Measurements from ENCODE around the gene IMPDH1. TPM values are rescaled to one million over a fixed set of nuclear protein-coding genes. Genes with fewer than 3 reads are reported as not detected.
"Not testable (repeated sequence)": the region's sequence is repeated elsewhere in the genome, so short reads cannot be mapped to it uniquely, and the experiment has no call there.

The IMPDH1 gene
- 16.5 TPM for total RNA-seq
- polyA plus RNA-seq (ENCODE audit: insufficient read depth in 1 of 8, insufficient read length in 8 of 8, low replicate concordance in 1 of 8): 10 to 100 TPM; 17.2 to 29.9 (median 22.7) TPM
- long read RNA-seq, donor 1: 0 reads
- long read RNA-seq, donor 2, partial matches to known transcripts: 0 of 2 reads
- long read RNA-seq, donor 2, other reads (novel, unspliced or antisense): 0 of 2 reads
- long read RNA-seq, donor 3, partial matches to known transcripts: 0 of 3 reads
- long read RNA-seq, donor 3, other reads (novel, unspliced or antisense): 0 of 3 reads
- long read RNA-seq, donor 4: 0 reads
- long read RNA-seq, donor 5, partial matches to known transcripts: 9 of 12 reads
- long read RNA-seq, donor 5, other reads (novel, unspliced or antisense): 0 of 12 reads
- long read RNA-seq, donor 6, partial matches to known transcripts: 0 of 3 reads
- long read RNA-seq, donor 6, other reads (novel, unspliced or antisense): 0 of 3 reads
- long read RNA-seq, donor 7: 0 reads
- long read RNA-seq, donor 8, partial matches to known transcripts: 0 of 1 reads
- long read RNA-seq, donor 8, other reads (novel, unspliced or antisense): 0 of 1 reads
- long read RNA-seq, donor 9, partial matches to known transcripts: 0 of 1 reads
- long read RNA-seq, donor 9, other reads (novel, unspliced or antisense): 0 of 1 reads
- long read RNA-seq, donor 10: 0 reads
- long read RNA-seq, donor 11, partial matches to known transcripts: 0 of 1 reads
- long read RNA-seq, donor 11, other reads (novel, unspliced or antisense): 0 of 1 reads

GRCh38 chr7:128409596-128410450, at the start of gene IMPDH1:
Gene IMPDH1, minus strand, starts transcription at chr7:128409982. Its CDS starts 81 bp downstream, at chr7:128409901.
- no peaks in the 10 kb centered on the region for H3K36me3 ChIP-seq (ENCODE audit: control insufficient read depth, insufficient read depth, low read length)
- H3K4me3 ChIP-seq (ENCODE audit: low read length): peak within 1 kb of the TSS; percentile 74
- WGBS (ENCODE audit: insufficient coverage): under 1% methylated on average over 72 of the region's 87 CpGs
- peak within 1 kb of the TSS; percentile 66 for H3K27ac ChIP-seq (ENCODE audit: low read length)
- no peaks in the 10 kb centered on the region for H3K9me3 ChIP-seq (replicated peaks; ENCODE audit: control insufficient read depth, low read depth, low read length)
- DNase-seq: peak; percentile 86
- peaks cover 38% of the 10 kb centered on the region for H3K4me1 ChIP-seq (ENCODE audit: control insufficient read depth, insufficient read depth, low read length)
- peaks cover 4% of the 10 kb centered on the region for H3K27me3 ChIP-seq (ENCODE audit: control insufficient read depth, insufficient read depth, low read length)

GRCh38 chr7:128459394-128459878, 49.7 kb upstream of the IMPDH1 start:
- no peak overlapping the region for H3K27ac ChIP-seq (ENCODE audit: low read length)
- H3K36me3 ChIP-seq (ENCODE audit: control insufficient read depth, insufficient read depth, low read length): peaks cover 12% of the 10 kb centered on the region
- H3K9me3 ChIP-seq (replicated peaks; ENCODE audit: control insufficient read depth, low read depth, low read length): no peaks in the 10 kb centered on the region
- peaks cover 22% of the 10 kb centered on the region for H3K4me1 ChIP-seq (ENCODE audit: control insufficient read depth, insufficient read depth, low read length)
- H3K4me3 ChIP-seq (ENCODE audit: low read length): no peak overlapping the region
- DNase-seq: peak; percentile 61
- no peaks in the 10 kb centered on the region for H3K27me3 ChIP-seq (ENCODE audit: control insufficient read depth, insufficient read depth, low read length)
- WGBS (ENCODE audit: insufficient coverage): 0% methylated on average over 1 of the region's 5 CpGs

GRCh38 chr7:128458956-128459355, 49.2 kb upstream of the IMPDH1 start:
- no peak overlapping the region for H3K4me3 ChIP-seq (ENCODE audit: low read length)
- H3K27me3 ChIP-seq (ENCODE audit: control insufficient read depth, insufficient read depth, low read length): no peaks in the 10 kb centered on the region
- H3K27ac ChIP-seq (ENCODE audit: low read length): no peak overlapping the region
- peaks cover 12% of the 10 kb centered on the region for H3K36me3 ChIP-seq (ENCODE audit: control insufficient read depth, insufficient read depth, low read length)
- no peak for DNase-seq
- H3K4me1 ChIP-seq (ENCODE audit: control insufficient read depth, insufficient read depth, low read length): peaks cover 27% of the 10 kb centered on the region
- H3K9me3 ChIP-seq (replicated peaks; ENCODE audit: control insufficient read depth, low read depth, low read length): no peaks in the 10 kb centered on the region
- WGBS (ENCODE audit: insufficient coverage): no CpG with 5 or more reads among the region's 3 CpGs

- Histone ChIP-seq H3K36me3 (ENCODE audit: control insufficient read depth, insufficient read depth, low read length) (peaks cover 12% of the 10 kb centered on the region), H3K4me1 (ENCODE audit: control insufficient read depth, insufficient read depth, low read length) (peaks cover 34% of the 10 kb centered on the region)
- not testable (repeated sequence) for H3K9me3 ChIP-seq (replicated peaks; ENCODE audit: control insufficient read depth, low read depth, low read length); H3K27me3 ChIP-seq (ENCODE audit: control insufficient read depth, insufficient read depth, low read length); H3K4me3 ChIP-seq (ENCODE audit: low read length); H3K27ac ChIP-seq (ENCODE audit: low read length); DNase-seq
- WGBS (ENCODE audit: insufficient coverage): 91% methylated on average over 1 of the region's 6 CpGs
Observed at GRCh38 chr7:128457385-128457784, 47.6 kb upstream of the IMPDH1 start.

GRCh38 chr7:128456255-128456725, 46.5 kb upstream of the IMPDH1 start:
- Histone ChIP-seq H3K27ac (ENCODE audit: low read length) (peak overlapping the region; percentile 98), H3K4me1 (ENCODE audit: control insufficient read depth, insufficient read depth, low read length) (peaks cover 34% of the 10 kb centered on the region), H3K9me3 (replicated peaks; ENCODE audit: control insufficient read depth, low read depth, low read length) (no peaks in the 10 kb centered on the region), H3K36me3 (ENCODE audit: control insufficient read depth, insufficient read depth, low read length) (peaks cover 12% of the 10 kb centered on the region), H3K4me3 (ENCODE audit: low read length) (peak overlapping the region; percentile 97), H3K27me3 (ENCODE audit: control insufficient read depth, insufficient read depth, low read length) (no peaks in the 10 kb centered on the region)
- peak; percentile 20 for DNase-seq
- 0% methylated on average over 3 of the region's 5 CpGs for WGBS (ENCODE audit: insufficient coverage)

- DNase-seq: peak; percentile 95
- Histone ChIP-seq H3K27ac (ENCODE audit: low read length) (peak within 1 kb of the TSS; percentile 98), H3K36me3 (ENCODE audit: control insufficient read depth, insufficient read depth, low read length) (peaks cover 12% of the 10 kb centered on the region), H3K4me3 (ENCODE audit: low read length) (peak within 1 kb of the TSS; percentile 97), H3K9me3 (replicated peaks; ENCODE audit: control insufficient read depth, low read depth, low read length) (no peaks in the 10 kb centered on the region), H3K27me3 (ENCODE audit: control insufficient read depth, insufficient read depth, low read length) (no peaks in the 10 kb centered on the region), H3K4me1 (ENCODE audit: control insufficient read depth, insufficient read depth, low read length) (peaks cover 34% of the 10 kb centered on the region)
- under 1% methylated on average over 63 of the region's 64 CpGs for WGBS (ENCODE audit: insufficient coverage)
Observed at GRCh38 chr7:128455543-128456254, 45.9 kb upstream of the IMPDH1 start, which contains the start of gene HILPDA. Gene HILPDA, plus strand, starts transcription at chr7:128455878. Its CDS starts 1,391 bp downstream, at chr7:128457269.

- no peaks in the 10 kb centered on the region for H3K27me3 ChIP-seq (ENCODE audit: control insufficient read depth, insufficient read depth, low read length)
- H3K9me3 ChIP-seq (replicated peaks; ENCODE audit: control insufficient read depth, low read depth, low read length): no peaks in the 10 kb centered on the region
- H3K36me3 ChIP-seq (ENCODE audit: control insufficient read depth, insufficient read depth, low read length): peaks cover 12% of the 10 kb centered on the region
- H3K27ac ChIP-seq (ENCODE audit: low read length): peak overlapping the region; percentile 98
- H3K4me3 ChIP-seq (ENCODE audit: low read length): peak overlapping the region; percentile 97
- 47% methylated on average over 11 of the region's 25 CpGs for WGBS (ENCODE audit: insufficient coverage)
- H3K4me1 ChIP-seq (ENCODE audit: control insufficient read depth, insufficient read depth, low read length): peaks cover 34% of the 10 kb centered on the region
- DNase-seq: peak; percentile 39
Observed at GRCh38 chr7:128454808-128455542, 45.2 kb upstream of the IMPDH1 start.

- peaks cover 32% of the 10 kb centered on the region for H3K4me1 ChIP-seq (ENCODE audit: control insufficient read depth, insufficient read depth, low read length)
- H3K4me3 ChIP-seq (ENCODE audit: low read length): peak overlapping the region; percentile 18
- peak overlapping the region; percentile 98 for H3K27ac ChIP-seq (ENCODE audit: low read length)
- H3K27me3 ChIP-seq (ENCODE audit: control insufficient read depth, insufficient read depth, low read length): no peaks in the 10 kb centered on the region
- peaks cover 12% of the 10 kb centered on the region for H3K36me3 ChIP-seq (ENCODE audit: control insufficient read depth, insufficient read depth, low read length)
- DNase-seq: peak; percentile 97
- no peaks in the 10 kb centered on the region for H3K9me3 ChIP-seq (replicated peaks; ENCODE audit: control insufficient read depth, low read depth, low read length)
- 11% methylated on average over 15 of the region's 23 CpGs for WGBS (ENCODE audit: insufficient coverage)
Observed at GRCh38 chr7:128453836-128454804, 44.3 kb upstream of the IMPDH1 start.
